Activated CD4-positive, alpha-beta T cell treated with anti-CD3 and anti-CD28 coated beads, Interleukin-2, amount 50 U/mL, for 16 hours (primary cell): Measurements from ENCODE around the gene HSPA9.

ENCODE experiments used
- DNase-seq: peaks from one replicate; pipeline ENCODE4 v3.0.0-alpha.2; 2020

Gene HSPA9

GRCh38 chr5:138575194-138576015 lies at the start of gene HSPA9:
TSS of gene HSPA9 (minus strand) at chr5:138575401. CDS start at chr5:138575318, 83 bp downstream.
- DNase-seq = peak; percentile 99

- no peak for DNase-seq
Observed at GRCh38 chr5:138623053-138623452, 47.9 kb upstream of the HSPA9 start.

- no peak for DNase-seq
Observed at GRCh38 chr5:138622051-138622450, 46.9 kb upstream of the HSPA9 start.

- DNase-seq = no peak
Observed at GRCh38 chr5:138620663-138621224, 45.5 kb upstream of the HSPA9 start.

DNA sequence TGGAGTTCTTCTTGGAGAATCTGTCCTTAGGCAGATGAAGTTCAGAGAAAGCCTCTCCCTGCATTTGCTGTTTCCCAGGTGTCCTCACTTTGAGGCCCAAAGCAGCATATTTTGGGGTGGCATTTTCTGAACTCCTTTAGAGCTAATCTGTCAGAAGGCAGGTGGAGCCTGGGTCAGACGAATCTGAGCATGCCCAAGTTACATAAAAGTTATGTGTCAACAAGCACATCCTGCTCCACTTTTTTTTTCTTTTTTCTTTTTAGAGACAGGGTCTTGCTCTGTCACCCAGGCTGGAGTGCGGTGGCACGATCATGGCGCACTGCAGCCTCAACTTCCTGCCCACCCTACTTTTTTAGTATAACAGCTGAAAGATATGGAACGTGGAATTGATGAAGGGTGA lies 41.3 kb upstream of the HSPA9 start:
- no peak for DNase-seq

GRCh38 chr5:138615461-138615860 lies 40.3 kb upstream of the HSPA9 start:
- DNase-seq = no peak

DNA sequence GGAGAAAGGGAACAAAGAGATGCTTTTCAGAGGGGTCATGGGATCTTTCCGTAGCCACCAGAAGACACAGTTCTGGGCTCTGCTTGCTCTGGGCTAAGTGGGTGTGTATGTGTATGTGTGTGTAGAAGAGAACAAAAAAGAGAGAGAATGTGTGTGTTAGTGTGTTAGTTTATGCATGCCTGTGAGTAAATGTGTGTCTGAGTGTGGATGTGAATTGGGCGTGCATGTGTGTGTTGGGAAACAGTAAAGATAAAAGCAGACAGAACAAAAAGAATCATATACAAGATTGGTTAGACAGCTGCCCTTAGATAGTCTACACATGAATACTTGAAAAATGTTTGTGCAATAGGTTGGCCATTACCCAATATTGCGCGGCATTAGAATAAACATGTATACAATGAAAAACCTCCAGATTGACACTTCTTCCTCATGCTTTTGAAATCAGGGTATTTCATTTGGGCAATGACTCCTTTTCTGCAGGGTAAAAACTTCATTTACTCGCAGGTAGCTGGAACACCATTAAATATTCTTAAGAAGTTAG lies 36.5 kb upstream of the HSPA9 start:
- DNase-seq = no peak

DNA sequence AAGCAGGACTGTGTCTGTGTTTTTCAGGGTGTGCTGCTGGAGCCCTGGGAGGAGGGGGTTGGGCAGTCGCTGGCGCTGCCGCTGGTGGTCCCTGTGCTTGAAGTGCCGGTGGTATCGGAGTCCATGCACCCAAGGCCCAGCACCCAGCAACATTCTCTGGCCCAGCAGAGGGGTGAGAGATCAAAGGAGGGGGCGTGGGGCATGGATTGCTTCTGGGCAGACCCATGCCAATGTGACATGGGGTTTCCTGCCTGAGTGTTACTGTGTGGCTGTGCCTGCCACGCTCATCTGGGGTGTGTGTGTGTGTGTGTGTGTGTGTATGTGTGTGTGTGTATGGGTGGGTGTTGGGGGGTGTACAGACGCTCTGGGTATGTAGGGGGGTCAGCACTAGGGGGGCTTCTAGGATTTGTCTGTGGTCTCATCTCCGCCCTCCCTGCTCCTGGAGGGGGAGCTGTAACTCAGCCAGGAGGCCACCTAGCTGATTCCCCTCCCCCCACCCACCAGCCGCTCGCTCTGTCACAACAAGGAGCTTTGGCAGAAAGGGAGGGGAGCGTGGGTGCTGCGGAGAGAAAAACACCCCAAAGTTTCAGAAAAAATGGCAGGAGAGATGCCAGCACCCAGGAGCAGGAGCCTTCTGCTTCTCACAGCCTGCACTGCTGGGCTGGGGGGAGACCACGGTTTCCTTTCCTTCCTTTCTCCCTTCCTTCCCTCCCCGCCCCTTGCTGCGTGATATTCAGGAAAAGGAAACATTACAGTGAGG lies 35.9 kb upstream of the HSPA9 start:
- no peak for DNase-seq

- no peak for DNase-seq
Observed at GRCh38 chr5:138610415-138610917, 35.3 kb upstream of the HSPA9 start.

- DNase-seq = no peak
Observed at GRCh38 chr5:138606378-138607064, 31.3 kb upstream of the HSPA9 start.

DNA sequence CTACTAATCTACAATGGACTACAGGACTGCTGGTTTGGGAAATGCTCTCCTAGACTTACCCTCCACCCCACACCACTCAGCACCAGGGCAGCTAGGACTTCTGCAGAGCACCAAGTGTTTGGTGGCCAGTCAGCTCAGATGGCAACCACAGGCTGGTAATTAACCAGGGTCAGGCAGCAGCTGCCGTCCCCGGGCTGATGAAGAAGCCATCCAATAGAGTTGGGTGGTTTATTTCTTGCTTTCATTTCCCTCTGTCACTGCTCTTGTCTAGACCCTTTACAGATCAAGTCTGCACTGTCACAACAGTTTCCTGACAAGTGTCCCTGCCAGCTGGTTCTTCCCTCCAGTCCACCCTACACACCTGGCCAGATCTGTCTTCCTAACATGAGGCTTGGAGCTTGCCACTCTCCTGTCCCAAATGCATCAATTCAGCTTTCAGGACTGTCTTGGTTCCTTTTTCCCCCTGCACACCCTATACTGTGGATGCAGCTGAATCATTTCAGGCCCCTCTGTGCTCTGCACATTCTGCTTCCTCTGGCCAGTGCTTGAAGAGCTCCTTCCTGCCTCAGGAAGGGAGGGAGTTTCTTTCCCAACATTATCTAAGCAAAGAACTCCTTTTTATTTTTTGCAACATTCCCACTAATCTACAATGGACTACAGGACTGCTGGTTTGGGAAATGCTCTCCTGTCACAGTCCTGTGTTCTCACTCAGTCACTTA lies 30.2 kb upstream of the HSPA9 start:
- no peak for DNase-seq

DNA sequence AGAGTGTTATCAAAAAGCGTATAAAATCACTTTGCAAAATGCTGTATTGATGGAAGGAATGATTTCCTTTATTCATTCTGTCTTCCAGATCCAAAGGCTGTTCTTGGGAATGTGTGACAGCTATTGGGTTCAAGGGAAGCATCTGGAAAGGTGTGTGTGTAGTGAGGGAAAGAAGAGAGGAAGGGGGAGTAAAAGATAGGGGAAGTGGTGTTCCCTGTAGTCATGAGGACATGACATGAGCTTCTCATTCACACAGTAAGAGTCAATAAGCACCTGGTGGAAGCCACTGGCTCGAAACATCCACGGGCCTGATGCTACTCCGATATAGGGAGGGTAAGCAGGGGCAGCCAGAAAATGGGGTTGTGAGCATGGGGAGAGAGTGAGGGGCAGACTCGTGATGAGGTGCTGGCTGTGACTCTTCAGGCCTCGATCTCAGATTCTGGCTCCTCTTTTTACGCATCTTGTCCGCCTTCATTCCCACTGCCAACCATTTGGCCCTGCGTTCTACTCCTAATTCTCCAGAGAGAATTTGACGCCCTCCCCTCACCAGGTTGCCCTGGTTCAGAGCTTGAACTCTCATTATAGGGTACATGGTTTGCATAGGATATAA lies 29.1 kb upstream of the HSPA9 start:
- no peak for DNase-seq

DNA sequence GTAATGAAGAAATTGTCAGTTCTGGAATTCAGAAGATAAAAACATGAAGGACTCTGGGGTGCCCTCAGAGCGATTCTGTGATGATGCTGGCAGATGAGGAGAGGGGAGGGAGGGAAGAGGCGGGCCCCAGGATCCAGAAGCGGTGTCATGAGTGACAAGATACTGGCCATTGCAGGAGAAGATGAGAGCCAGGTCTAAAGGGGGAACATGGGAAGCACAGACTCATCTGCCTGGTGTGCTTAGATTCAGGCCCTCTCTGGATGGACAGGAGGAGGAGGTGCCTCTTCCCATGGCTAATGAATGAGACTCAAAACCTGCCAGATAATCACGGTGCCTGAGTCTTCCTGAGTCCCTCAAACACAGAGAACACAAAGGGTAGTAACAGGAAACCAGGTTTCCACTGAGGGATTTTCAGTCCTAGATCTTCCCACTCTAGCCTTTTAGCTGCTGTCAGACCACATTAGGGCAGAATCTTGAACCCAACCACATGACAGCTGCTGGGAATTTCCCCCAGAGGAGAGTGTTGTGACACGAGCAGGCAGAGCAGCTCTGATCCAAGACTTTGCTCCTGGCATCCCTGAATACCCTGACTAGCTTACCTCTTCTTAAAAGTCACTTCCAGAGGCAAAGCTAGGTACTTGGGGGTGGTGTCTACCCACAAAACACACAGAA lies 28.2 kb upstream of the HSPA9 start:
- peak; percentile 29 for DNase-seq

DNA sequence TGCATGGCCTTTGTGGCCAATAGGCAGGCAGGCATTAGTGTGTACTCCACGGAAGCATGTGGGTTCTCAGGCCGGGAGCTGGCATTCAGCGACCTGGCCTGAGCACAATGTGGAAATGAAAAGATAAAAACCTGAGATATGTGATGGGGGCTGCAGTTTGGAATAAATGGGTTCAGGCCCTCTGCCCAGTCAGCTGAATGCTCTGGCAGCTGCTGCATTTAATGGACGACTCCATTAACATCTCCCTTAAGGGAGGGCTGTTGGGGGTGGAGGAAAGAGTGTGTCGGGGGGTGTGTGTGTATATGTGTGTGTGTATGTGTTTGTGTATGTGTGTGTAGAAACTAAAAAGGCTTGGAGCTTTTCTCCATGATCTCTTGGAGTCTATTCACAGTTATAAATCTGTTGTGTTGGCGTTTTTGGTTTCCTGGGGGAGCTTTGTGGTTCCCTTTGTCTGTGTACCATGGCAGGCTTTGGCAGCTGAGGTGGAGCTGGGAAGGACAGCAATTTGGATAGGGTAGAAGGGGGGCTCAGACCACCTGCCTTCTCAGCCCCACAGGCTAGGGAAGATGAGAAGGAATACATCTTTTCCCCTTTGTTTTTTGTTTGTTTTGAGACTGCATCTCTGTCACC lies 27.3 kb upstream of the HSPA9 start:
- no peak for DNase-seq

GRCh38 chr5:138601444-138601843 lies 26.2 kb upstream of the HSPA9 start:
- DNase-seq = peak; percentile 70

DNA sequence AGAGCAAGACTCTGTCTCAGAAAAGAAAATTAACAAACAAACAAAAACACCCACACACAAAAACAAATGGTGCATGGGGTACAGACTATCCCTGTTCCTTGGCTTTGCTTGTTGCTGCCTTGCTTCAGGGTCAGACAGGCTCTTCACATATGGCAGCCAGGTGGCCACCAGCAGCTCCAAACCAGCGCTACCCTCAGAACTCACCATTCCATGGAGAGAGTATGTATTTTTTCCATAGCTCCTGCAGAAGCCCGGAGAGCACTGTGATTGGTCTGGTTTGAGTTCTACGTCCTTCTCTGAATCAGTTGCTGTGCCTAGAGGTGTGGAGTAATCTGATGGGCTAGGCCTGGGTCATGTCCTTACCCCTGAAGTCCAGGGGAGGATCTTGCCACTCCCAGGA lies 25.2 kb upstream of the HSPA9 start:
- DNase-seq = no peak

DNA sequence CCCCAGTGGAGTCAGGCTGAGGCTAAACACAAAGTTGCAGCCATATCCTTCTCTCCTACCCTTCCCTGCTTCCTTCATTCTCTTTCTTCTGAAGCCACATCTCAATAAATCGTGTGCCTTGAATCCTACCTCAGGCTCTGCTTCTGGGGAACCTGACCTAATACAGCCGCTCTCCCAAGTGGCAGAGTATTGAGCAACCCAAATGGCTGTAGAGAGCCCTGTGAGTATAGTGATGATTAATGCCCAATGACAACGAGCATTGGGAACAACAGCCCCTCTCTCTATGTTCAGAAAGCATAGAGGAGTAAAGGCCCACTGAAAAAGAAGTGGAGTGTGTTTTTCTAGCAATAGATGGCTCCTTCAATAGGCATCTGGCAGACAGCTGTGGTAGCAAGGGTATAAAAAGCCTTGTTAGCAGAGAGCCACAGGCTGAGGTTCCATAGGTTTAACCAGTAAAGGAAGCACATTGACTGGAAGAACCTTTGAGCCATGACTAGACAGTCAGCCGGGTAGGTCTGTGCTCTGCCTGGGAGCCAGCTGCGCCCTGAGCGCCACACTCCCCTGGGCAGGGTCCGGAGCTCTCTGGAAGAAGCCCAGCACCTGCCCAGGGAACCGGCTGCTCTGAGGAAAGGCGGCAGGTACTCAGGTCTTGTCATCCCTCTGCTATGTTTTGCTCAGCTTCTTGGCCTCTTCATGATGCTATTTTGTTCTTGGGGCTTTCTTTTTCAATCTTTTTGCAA lies 22.6 kb upstream of the HSPA9 start:
- DNase-seq = no peak

DNA sequence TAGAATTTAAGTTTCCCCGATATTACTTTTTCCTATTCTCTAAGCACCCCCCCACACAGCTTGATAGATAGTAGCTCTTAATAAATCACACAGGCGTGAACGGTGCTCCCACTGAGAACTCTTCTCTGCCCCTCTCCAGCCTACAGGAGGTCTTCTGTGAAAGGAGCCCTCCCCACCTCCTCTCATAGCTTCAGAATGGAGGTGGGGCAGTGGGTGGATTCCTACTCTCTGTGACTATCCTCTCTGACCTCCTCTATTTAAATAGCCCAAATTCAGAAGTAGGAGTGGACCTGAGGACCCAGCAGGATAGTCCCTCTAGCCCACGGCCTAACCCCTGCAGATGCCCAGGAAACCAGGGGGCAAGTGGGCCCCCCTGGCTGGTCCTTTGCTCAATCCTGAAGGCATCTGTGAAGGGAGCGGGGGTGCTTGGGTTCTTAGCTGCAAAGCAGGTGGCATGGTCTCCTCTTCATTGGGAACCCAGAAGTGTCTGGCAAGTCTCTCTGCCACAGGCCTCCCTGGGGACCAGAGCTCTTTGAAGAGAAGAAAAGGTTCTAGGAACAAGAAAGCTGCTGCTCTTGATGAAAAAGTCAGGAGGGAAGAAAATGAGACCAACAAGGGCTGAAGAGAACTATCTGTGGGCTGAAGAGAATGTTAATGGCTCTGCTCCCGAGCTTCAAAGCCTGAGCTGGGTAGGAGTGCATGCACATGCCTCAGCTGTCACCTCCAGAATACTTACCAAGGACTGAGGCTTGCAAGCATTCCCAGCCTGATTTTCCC lies 21.1 kb upstream of the HSPA9 start:
- no peak for DNase-seq

GRCh38 chr5:138595180-138595795 lies 20.1 kb upstream of the HSPA9 start:
- DNase-seq = no peak
